HFFc6 (cell line): ENCODE measurements around the gene SSC4D. TPM values are rescaled to one million over a fixed set of nuclear protein-coding genes. Genes with fewer than 3 reads are reported as not detected.
"Not testable (repeated sequence)": the region's sequence is repeated elsewhere in the genome, so short reads cannot be mapped to it uniquely, and the experiment has no call there.

Experiments
- DNase-seq: peaks from one replicate; pipeline ENCODE4 v3.0.0-alpha.2; 2018
- H3K27ac Mint-ChIP-seq: 2 replicates; pipeline ENCODE4 v1.8.0; 2020; ENCODE audit warnings: mild to moderate bottlenecking, mixed read lengths
- H3K27me3 Mint-ChIP-seq: 2 replicates; pipeline ENCODE4 v1.8.0; 2021; ENCODE audit warnings: mild to moderate bottlenecking, moderate library complexity, mixed read lengths; ENCODE audit not compliant: insufficient read depth
- H3K36me3 Mint-ChIP-seq: 2 replicates; pipeline ENCODE4 v1.8.0; 2021; ENCODE audit warnings: low read depth, mixed read lengths
- H3K4me1 Mint-ChIP-seq: 2 replicates; pipeline ENCODE4 v1.8.0; 2020; ENCODE audit warnings: low read depth, mixed read lengths
- H3K4me3 Mint-ChIP-seq: 2 replicates; pipeline ENCODE4 v1.8.0; 2020; ENCODE audit warnings: mild to moderate bottlenecking, moderate library complexity, mixed read lengths
- H3K9me3 Mint-ChIP-seq: 2 replicates; pipeline ENCODE4 v1.8.0; 2020; ENCODE audit warnings: mild to moderate bottlenecking, mixed read lengths
- CTCF ChIP-seq: fragments of 200-600 bp; sonication (generic); IDR thresholded peaks from 2 replicates; pipeline ENCODE4 v1.5.0; 2021; ENCODE audit warnings: antibody characterized with exemption, mild to moderate bottlenecking
- total RNA-seq, 6 experiments: library from RNA; stranded (reverse); fragmentation: NEBNext Ultra II Directional; extraction: Animal tissue kit (Norgen Biotek cat#: 25700); gene quantifications; 2 replicates in 1 of 6; 3 replicates in 5 of 6; pipeline ENCODE4 v1.2.3, GENCODE V29; 2021

SSC4D gene
- total RNA-seq, 6 experiments from 2014 or later, result 0.23 to 1.1 (median 0.51) TPM

- TF ChIP-seq CTCF, result peak; percentile 82
- H3K36me3 Mint-ChIP-seq, H3K4me1 Mint-ChIP-seq, H3K27me3 Mint-ChIP-seq, H3K4me3 Mint-ChIP-seq, H3K9me3 Mint-ChIP-seq: not testable (repeated sequence)
- DNase-seq, result peak; percentile 91
- H3K27ac Mint-ChIP-seq, result peak overlapping the region; percentile 68
Measured at GRCh38 chr7:76437873-76438272, 28.4 kb upstream of the SSC4D start.

- peaks cover 2% of the 10 kb centered on the region for H3K27me3 Mint-ChIP-seq
- no peaks in the 10 kb centered on the region for H3K9me3 Mint-ChIP-seq
- peaks cover 6% of the 10 kb centered on the region; the same call in 1 of the 2 replicates for H3K4me1 Mint-ChIP-seq
- TF ChIP-seq CTCF, result no peak
- no peaks in the 10 kb centered on the region for H3K36me3 Mint-ChIP-seq
- DNase-seq, result no peak
- H3K4me3 Mint-ChIP-seq, result no peak overlapping the region
- no peak overlapping the region for H3K27ac Mint-ChIP-seq
Measured at GRCh38 chr7:76430836-76431235, 21.3 kb upstream of the SSC4D start.

GRCh38 chr7:76430211-76430610 is 20.7 kb upstream of the SSC4D start:
- Mint-ChIP-seq H3K9me3 (no peaks in the 10 kb centered on the region), H3K27me3 (peaks cover 2% of the 10 kb centered on the region), H3K4me3 (no peak overlapping the region), H3K36me3 (no peaks in the 10 kb centered on the region), H3K4me1 (peaks cover 6% of the 10 kb centered on the region; the same call in 1 of the 2 replicates), H3K27ac (no peak overlapping the region)
- no peak for DNase-seq
- no peak for TF ChIP-seq CTCF

- Mint-ChIP-seq H3K4me3 (no peak overlapping the region), H3K9me3 (no peaks in the 10 kb centered on the region), H3K4me1 (peaks cover 8% of the 10 kb centered on the region), H3K27me3 (peaks cover 2% of the 10 kb centered on the region), H3K36me3 (no peaks in the 10 kb centered on the region), H3K27ac (no peak overlapping the region)
- TF ChIP-seq CTCF, result no peak
- no peak for DNase-seq
Measured at GRCh38 chr7:76428868-76429805, 19.6 kb upstream of the SSC4D start.

- DNase-seq, result no peak
- peaks cover 2% of the 10 kb centered on the region for H3K27me3 Mint-ChIP-seq
- no peaks in the 10 kb centered on the region for H3K9me3 Mint-ChIP-seq
- H3K36me3 Mint-ChIP-seq, result no peaks in the 10 kb centered on the region
- H3K4me3 Mint-ChIP-seq, result no peak overlapping the region
- no peak for TF ChIP-seq CTCF
- H3K27ac Mint-ChIP-seq, result no peak overlapping the region
- peaks cover 16% of the 10 kb centered on the region for H3K4me1 Mint-ChIP-seq
Measured at GRCh38 chr7:76428149-76428823, 18.8 kb upstream of the SSC4D start.
